Keratinocyte (primary cell): Measurements from ENCODE around the gene HYAL1. TPM values are rescaled to one million over a fixed set of nuclear protein-coding genes. Genes with fewer than 3 reads are reported as not detected.

Experiments used
- DNase-seq: peaks from one replicate; pipeline ENCODE4 v3.0.0-alpha.2; 2011; ENCODE audit warnings: low read depth, missing footprints, low spot score
- FAIRE-seq: peaks from 2 replicates; lab custom pipeline; 2011; peaks lifted over from hg19 to GRCh38; lab: Jason Lieb, UNC
- H2AFZ ChIP-seq: 2 replicates; pipeline ENCODE4 v1.6.0; 2012; ENCODE audit warnings: low read length, control low read depth, inconsistent platforms; ENCODE audit not compliant: control insufficient read depth
- H3K27ac ChIP-seq: 2 replicates; pipeline ENCODE4 v1.5.1; 2011; ENCODE audit warnings: low read length; ENCODE audit not compliant: control insufficient read depth, insufficient read depth
- H3K27me3 ChIP-seq: 3 replicates; pipeline ENCODE4 v1.6.0; 2011; ENCODE audit warnings: low read length; ENCODE audit not compliant: control insufficient read depth, insufficient read depth; ENCODE audit errors: extremely low read depth
- H3K36me3 ChIP-seq, 2 experiments: 2 replicates in 1 of 2; 3 replicates in 1 of 2; pipeline ENCODE4 v1.5.1; 2011; ENCODE audit warnings: low read length in 2 of 2, mild to moderate bottlenecking in 1 of 2; ENCODE audit not compliant: control insufficient read depth in 2 of 2, insufficient read depth in 2 of 2; ENCODE audit errors: extremely low read depth in 1 of 2
- H3K4me1 ChIP-seq: 3 replicates; pipeline ENCODE4 v1.5.1; 2011; ENCODE audit warnings: low read length; ENCODE audit not compliant: control insufficient read depth, insufficient read depth; ENCODE audit errors: extremely low read depth
- H3K4me2 ChIP-seq: 3 replicates; pipeline ENCODE4 v1.6.0; 2011; ENCODE audit warnings: low read depth, low read length; ENCODE audit not compliant: control insufficient read depth, insufficient read depth; ENCODE audit errors: extremely low read depth
- H3K4me3 ChIP-seq, 3 experiments: fragments of 200-600 bp in 1 of 3; sonication (generic) in 1 of 3; 2 replicates in 2 of 3; 3 replicates in 1 of 3; pipeline ENCODE4 v1.5.1; 2011 to 2016; ENCODE audit warnings: low read length in 3 of 3, mild to moderate bottlenecking in 3 of 3, control low read depth in 2 of 3, inconsistent platforms in 1 of 3, low read depth in 1 of 3, mixed read lengths in 1 of 3, mixed run types in 1 of 3, moderate library complexity in 1 of 3; ENCODE audit not compliant: control insufficient read depth in 2 of 3, insufficient read depth in 2 of 3; ENCODE audit errors: extremely low read depth in 1 of 3
- H3K79me2 ChIP-seq: 2 replicates; pipeline ENCODE4 v1.6.0; 2012; ENCODE audit warnings: low read length; ENCODE audit not compliant: control insufficient read depth, insufficient read depth
- H3K9ac ChIP-seq: 3 replicates; pipeline ENCODE4 v1.6.0; 2011; ENCODE audit warnings: low read length; ENCODE audit not compliant: control insufficient read depth, insufficient read depth; ENCODE audit errors: extremely low read depth
- H3K9me1 ChIP-seq: 3 replicates; pipeline ENCODE4 v1.6.0; 2011; ENCODE audit warnings: low read length; ENCODE audit not compliant: control insufficient read depth, insufficient read depth; ENCODE audit errors: extremely low read depth
- H3K9me3 ChIP-seq: 2 replicates; pipeline ENCODE4 v1.5.1; 2012; ENCODE audit warnings: low read depth, low read length; ENCODE audit not compliant: control insufficient read depth
- H4K20me1 ChIP-seq: 3 replicates; pipeline ENCODE4 v1.6.0; 2011; ENCODE audit warnings: low read length; ENCODE audit not compliant: control insufficient read depth, insufficient read depth; ENCODE audit errors: extremely low read depth
- CTCF ChIP-seq, 3 experiments: IDR thresholded peaks in 1 of 3; conservative IDR thresholded peaks in 1 of 3; optimal IDR thresholded peaks in 1 of 3; 2 replicates in 2 of 3; 3 replicates in 1 of 3; pipeline versions ENCODE3 to v1.5.1; 2011; ENCODE audit warnings: low read length in 3 of 3, mild to moderate bottlenecking in 3 of 3, moderate library complexity in 2 of 3, control low read depth in 1 of 3, inconsistent platforms in 1 of 3; ENCODE audit not compliant: insufficient read depth in 2 of 3; ENCODE audit errors: extremely low read depth in 1 of 3
- EZH2 ChIP-seq: IDR thresholded peaks from one replicate; pipeline ENCODE4 v1.6.1; 2012; ENCODE audit warnings: inconsistent platforms, mild to moderate bottlenecking, low read length, moderate library complexity
- dilution Hi-C: fragments of 300-500 bp; cut with MboI; formaldehyde crosslinking; loops from one replicate; pipeline ENCODE4 v1.7.0; 2020; ENCODE audit warnings: low sequenced_read_pairs; ENCODE audit not compliant: extremely low pct_ligation_motif_present
- polyA plus RNA-seq, 5 experiments: library from polyadenylated mRNA; depleted of rRNA in 3 of 5; stranded (reverse) in 3 of 5; stranded (forward) in 1 of 5; unstranded in 1 of 5; fragments of >200 nt; gene quantifications; 1 replicate in 1 of 5; 2 replicates in 3 of 5; 3 replicates in 1 of 5; pipeline versions ENCODE4 v1.2.1 to v1.2.3, GENCODE V29; 2011 to 2012; ENCODE audit warnings: missing spikeins in 2 of 5, low read depth in 1 of 5, low replicate concordance in 1 of 5

HYAL1 gene
- polyA plus RNA-seq, 1 donor (not counting 4 experiments of a cell fraction or from before 2014, with no cell fraction given): 13.9 TPM

GRCh38 chr3:50271314-50271936 lies 31.9 kb downstream of the HYAL1 start:
- Histone ChIP-seq H3K4me2 (no peak overlapping the region), H3K9me1 (no peaks in the 10 kb centered on the region), H3K27ac (no peak overlapping the region), H3K9me3 (no peaks in the 10 kb centered on the region), H3K4me3 (no peak overlapping the region), H3K4me1 (peaks cover 28% of the 10 kb centered on the region), H4K20me1 (no peaks in the 10 kb centered on the region), H3K36me3 (no peaks in the 10 kb centered on the region), H3K9ac (no peak overlapping the region), H3K79me2 (no peaks in the 10 kb centered on the region), H3K27me3 (peaks cover 34% of the 10 kb centered on the region), H2AFZ (no peak overlapping the region)
- no peak for DNase-seq
- dilution Hi-C loops: no loop called here
- TF ChIP-seq EZH2: no peak
- TF ChIP-seq CTCF (optimal IDR thresholded peaks at IDR 0.05 in 1 of 3, IDR thresholded peaks at IDR 0.05 in 1 of 3, conservative IDR thresholded peaks at IDR 0.05 in 1 of 3; ENCODE audit: extremely low read depth in 1 of 3, insufficient read depth in 2 of 3, low read length in 3 of 3): no peak
- no peak for FAIRE-seq

GRCh38 chr3:50270422-50271224 lies 32.8 kb downstream of the HYAL1 start:
- Histone ChIP-seq H3K79me2 (no peaks in the 10 kb centered on the region), H3K9ac (no peak overlapping the region), H4K20me1 (no peaks in the 10 kb centered on the region), H2AFZ (no peak overlapping the region), H3K4me1 (peaks cover 28% of the 10 kb centered on the region), H3K27me3 (peaks cover 26% of the 10 kb centered on the region), H3K9me3 (no peaks in the 10 kb centered on the region), H3K4me2 (no peak overlapping the region), H3K27ac (no peak overlapping the region), H3K4me3 (no peak overlapping the region), H3K9me1 (no peaks in the 10 kb centered on the region), H3K36me3 (no peaks in the 10 kb centered on the region)
- no peak for DNase-seq
- TF ChIP-seq CTCF (optimal IDR thresholded peaks at IDR 0.05 in 1 of 3, IDR thresholded peaks at IDR 0.05 in 1 of 3, conservative IDR thresholded peaks at IDR 0.05 in 1 of 3; ENCODE audit: extremely low read depth in 1 of 3, insufficient read depth in 2 of 3, low read length in 3 of 3) (no peak), EZH2 (no peak)
- FAIRE-seq: no peak
- dilution Hi-C loops: no loop called here
